GM21360 (cell line): ENCODE results near the gene PRDX5.
"Not testable (repeated sequence)": the region's sequence is repeated elsewhere in the genome, so short reads cannot be mapped to it uniquely, and the experiment has no call there.

Experiments used
- ATAC-seq: cut with Tn5 transposase; IDR thresholded peaks from one replicate; pipeline ENCODE4 v1.9.1; 2021; ENCODE audit warnings: mild to moderate bottlenecking, moderate library complexity; ENCODE audit not compliant: unreplicated experiment

The PRDX5 gene

GRCh38 chr11:64305075-64305690 is 12.7 kb upstream of the PRDX5 start, which contains the start of gene ESRRA:
Gene ESRRA (plus strand): TSS chr11:64305524. CDS start chr11:64307180, 1,656 bp downstream.
- ATAC-seq = peak; percentile 61

GRCh38 chr11:64305691-64306562 is 12.0 kb upstream of the PRDX5 start:
- peak; percentile 19 for ATAC-seq

- no peak for ATAC-seq
Observed at GRCh38 chr11:64306563-64306875, 11.4 kb upstream of the PRDX5 start.

GRCh38 chr11:64306876-64307622 is 10.9 kb upstream of the PRDX5 start:
- ATAC-seq = no peak

GRCh38 chr11:64307795-64308194 is 10.1 kb upstream of the PRDX5 start:
- not testable (repeated sequence) for ATAC-seq

GRCh38 chr11:64312947-64313346 is 5.0 kb upstream of the PRDX5 start:
- ATAC-seq = no peak

- no peak for ATAC-seq
Observed at GRCh38 chr11:64313491-64314145, 4.3 kb upstream of the PRDX5 start.

GRCh38 chr11:64314146-64314804 is 3.6 kb upstream of the PRDX5 start:
- no peak for ATAC-seq

GRCh38 chr11:64314805-64315561 is 2.9 kb upstream of the PRDX5 start:
- ATAC-seq = no peak

GRCh38 chr11:64315667-64316526 is 2.0 kb upstream of the PRDX5 start:
- not testable (repeated sequence) for ATAC-seq

- ATAC-seq = peak; percentile 22
Observed at GRCh38 chr11:64316672-64317324, 1.1 kb upstream of the PRDX5 start.

- ATAC-seq = peak; percentile 49
Observed at GRCh38 chr11:64317325-64317960, 478 bp upstream of the PRDX5 start, which contains the start of gene TRMT112. Gene TRMT112 (minus strand): TSS chr11:64317559. CDS start chr11:64317526, 33 bp downstream.

- no peak for ATAC-seq
Observed at GRCh38 chr11:64318766-64319761, 1.1 kb downstream of the PRDX5 start.

- ATAC-seq = no peak
Observed at GRCh38 chr11:64320556-64320955, 2.6 kb downstream of the PRDX5 start.

GRCh38 chr11:64321026-64321425 is 3.1 kb downstream of the PRDX5 start:
- no peak for ATAC-seq

- ATAC-seq = no peak
Observed at GRCh38 chr11:64321533-64321932, 3.6 kb downstream of the PRDX5 start.

- ATAC-seq = no peak
Observed at GRCh38 chr11:64322925-64323260, 5.0 kb downstream of the PRDX5 start.
